OCI-LY7 (cell line): ENCODE measurements around the gene BRSK1. TPM values are rescaled to one million over a fixed set of nuclear protein-coding genes. Genes with fewer than 3 reads are reported as not detected.
A peak's percentile ranks its signal among the peaks of the same experiment; 100 is the strongest.

Source experiments
- BruUV-seq: library from RNA; stranded (reverse); fragments of 400-500 nt; replicated peaks from 2 replicates; lab custom pipeline; 2021; lab: Mats Ljungman, UMichigan
- CTCF ChIA-PET: fragments of 300-600 bp; sonication (Branson Sonifier 250); formaldehyde crosslinking; loops from one replicate; lab custom pipeline; 2022; ENCODE audit warnings: antibody characterized with exemption; ENCODE audit not compliant: unreplicated experiment; lab: Charles Lee
- POLR2A ChIA-PET: fragments of 300-600 bp; sonication (Branson Sonifier 250); formaldehyde crosslinking; loops from one replicate; lab custom pipeline; 2022; ENCODE audit warnings: antibody characterized with exemption; lab: Charles Lee
- DNase-seq: peaks from one replicate; pipeline ENCODE4 v3.0.0-alpha.2; 2015; ENCODE audit warnings: low spot score
- H2AFZ ChIP-seq: fragments of 200-600 bp; sonication (generic), shearing (Covaris generic); 2 replicates; pipeline ENCODE4 v1.6.1; 2014; ENCODE audit warnings: mild to moderate bottlenecking, antibody characterized with exemption, low read length, moderate library complexity
- H3K27ac ChIP-seq: fragments of 200-600 bp; sonication (generic); 2 replicates; pipeline ENCODE4 v1.5.1; 2014; ENCODE audit warnings: mixed run types, low read depth, mild to moderate bottlenecking, moderate library complexity, low read length, inconsistent platforms; ENCODE audit not compliant: poor library complexity, severe bottlenecking
- H3K36me3 ChIP-seq: fragments of 200-600 bp; sonication (generic); 2 replicates; pipeline ENCODE4 v1.6.1; 2014; ENCODE audit warnings: mild to moderate bottlenecking, antibody characterized with exemption, low read length, moderate library complexity, mixed read lengths; ENCODE audit not compliant: insufficient read depth
- H3K4me1 ChIP-seq: fragments of 200-600 bp; sonication (generic); 2 replicates; pipeline ENCODE4 v1.5.1; 2014; ENCODE audit warnings: mild to moderate bottlenecking, low read length; ENCODE audit not compliant: insufficient read depth, poor library complexity, severe bottlenecking
- H3K4me2 ChIP-seq: fragments of 200-600 bp; sonication (generic); 2 replicates; pipeline ENCODE4 v1.6.1; 2014; ENCODE audit warnings: mild to moderate bottlenecking, low read length
- H3K4me3 ChIP-seq: fragments of 200-600 bp; sonication (generic); 2 replicates; pipeline ENCODE4 v1.5.1; 2014; ENCODE audit warnings: mild to moderate bottlenecking, low read depth, low read length; ENCODE audit not compliant: poor library complexity, severe bottlenecking
- H3K79me2 ChIP-seq: fragments of 200-600 bp; sonication (generic); 2 replicates; pipeline ENCODE4 v1.6.1; 2016; ENCODE audit warnings: low read depth, mild to moderate bottlenecking, low read length, moderate library complexity, mixed read lengths; ENCODE audit not compliant: insufficient read depth
- H3K9me2 ChIP-seq: fragments of 200-600 bp; sonication (generic); 2 replicates; pipeline ENCODE4 v1.6.1; 2016; ENCODE audit warnings: mild to moderate bottlenecking, low read length, mixed read lengths; ENCODE audit not compliant: insufficient read depth
- H3K9me3 ChIP-seq: fragments of 200-600 bp; sonication (generic); 2 replicates; pipeline ENCODE4 v1.6.1; 2014; ENCODE audit warnings: mild to moderate bottlenecking, mixed run types, low read length, mixed read lengths
- H4K20me1 ChIP-seq: fragments of 200-600 bp; sonication (generic); 2 replicates; pipeline ENCODE4 v1.6.1; 2014; ENCODE audit warnings: mild to moderate bottlenecking, antibody characterized with exemption, low read length, moderate library complexity, mixed read lengths; ENCODE audit not compliant: insufficient read depth
- EZH2phosphoT487 ChIP-seq: fragments of 200-600 bp; sonication (generic); IDR thresholded peaks from 2 replicates; pipeline ENCODE4 v1.6.1; 2018; ENCODE audit warnings: low read depth, borderline replicate concordance, mild to moderate bottlenecking, mixed run types, antibody characterized with exemption, low read length, moderate library complexity, mixed read lengths
- intact Hi-C: fragments of 100-400 bp; cut with micrococcal nuclease; formaldehyde crosslinking; loops from one replicate; pipeline ENCODE4 v1.10.0; 2022; ENCODE audit not compliant: unreplicated experiment
- total RNA-seq, 2 experiments: library from RNA; depleted of rRNA in 1 of 2; stranded (reverse); fragments of >200 nt in 1 of 2; shearing (Covaris generic) in 1 of 2; gene quantifications; 2 replicates each; pipeline ENCODE4 v1.2.3, GENCODE V29; 2014 to 2022
- TF ChIP-seq, protein P1 (sequence below): fragments of 200-600 bp; sonication (generic); conservative IDR thresholded peaks from 2 replicates; pipeline ENCODE4 v1.5.1; 2014; ENCODE audit warnings: mild to moderate bottlenecking, antibody characterized with exemption, low read length, moderate library complexity, mixed read lengths

BRSK1 gene
- total RNA-seq, 2 experiments from 2014 or later: 16.1 to 23.9 TPM

GRCh38 chr19:55277494-55277893 is 6.3 kb upstream of the BRSK1 start:
- H3K27ac ChIP-seq: peak overlapping the region; percentile 93
- H3K4me3 ChIP-seq: peak overlapping the region; percentile 64
- POLR2A ChIA-PET: interaction anchor here (0.5 to 5.0 kb wide), 6 partner anchors 18 to 356 kb away, joined by 3 to 32 read pairs (median 4); partner anchors contain the start of gene PPP6R1
- no peaks in the 10 kb centered on the region for H3K9me3 ChIP-seq
- peaks cover 83% of the 10 kb centered on the region for H3K4me1 ChIP-seq
- no peak for DNase-seq
- no TSS peak for BruUV-seq
- no peak overlapping the region for H2AFZ ChIP-seq
- peaks cover 38% of the 10 kb centered on the region for H3K79me2 ChIP-seq
- no peaks in the 10 kb centered on the region for H4K20me1 ChIP-seq
- peaks cover 30% of the 10 kb centered on the region for H3K36me3 ChIP-seq
- intact Hi-C loops: no loop called here
- CTCF ChIA-PET: no interaction called here
- H3K4me2 ChIP-seq: peak overlapping the region; percentile 99
- TF ChIP-seq, protein P1, sequence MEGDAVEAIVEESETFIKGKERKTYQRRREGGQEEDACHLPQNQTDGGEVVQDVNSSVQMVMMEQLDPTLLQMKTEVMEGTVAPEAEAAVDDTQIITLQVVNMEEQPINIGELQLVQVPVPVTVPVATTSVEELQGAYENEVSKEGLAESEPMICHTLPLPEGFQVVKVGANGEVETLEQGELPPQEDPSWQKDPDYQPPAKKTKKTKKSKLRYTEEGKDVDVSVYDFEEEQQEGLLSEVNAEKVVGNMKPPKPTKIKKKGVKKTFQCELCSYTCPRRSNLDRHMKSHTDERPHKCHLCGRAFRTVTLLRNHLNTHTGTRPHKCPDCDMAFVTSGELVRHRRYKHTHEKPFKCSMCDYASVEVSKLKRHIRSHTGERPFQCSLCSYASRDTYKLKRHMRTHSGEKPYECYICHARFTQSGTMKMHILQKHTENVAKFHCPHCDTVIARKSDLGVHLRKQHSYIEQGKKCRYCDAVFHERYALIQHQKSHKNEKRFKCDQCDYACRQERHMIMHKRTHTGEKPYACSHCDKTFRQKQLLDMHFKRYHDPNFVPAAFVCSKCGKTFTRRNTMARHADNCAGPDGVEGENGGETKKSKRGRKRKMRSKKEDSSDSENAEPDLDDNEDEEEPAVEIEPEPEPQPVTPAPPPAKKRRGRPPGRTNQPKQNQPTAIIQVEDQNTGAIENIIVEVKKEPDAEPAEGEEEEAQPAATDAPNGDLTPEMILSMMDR: no peak
- no peak for TF ChIP-seq EZH2phosphoT487
- H3K9me2 ChIP-seq: no peaks in the 10 kb centered on the region

GRCh38 chr19:55278391-55279135 is 5.2 kb upstream of the BRSK1 start:
- TF ChIP-seq, protein P1: no peak
- no peak for TF ChIP-seq EZH2phosphoT487
- H3K4me2 ChIP-seq: peak overlapping the region; percentile 99
- no peaks in the 10 kb centered on the region for H3K9me3 ChIP-seq
- TSS peak; percentile 47 for BruUV-seq
- peaks cover 21% of the 10 kb centered on the region for H3K36me3 ChIP-seq
- peaks cover 37% of the 10 kb centered on the region for H3K79me2 ChIP-seq
- H2AFZ ChIP-seq: no peak overlapping the region
- intact Hi-C loops: no loop called here
- no peaks in the 10 kb centered on the region for H3K9me2 ChIP-seq
- H3K4me3 ChIP-seq: peak overlapping the region; percentile 95
- peak overlapping the region; percentile 93 for H3K27ac ChIP-seq
- DNase-seq: peak; percentile 38
- CTCF ChIA-PET: no interaction called here
- peaks cover 86% of the 10 kb centered on the region for H3K4me1 ChIP-seq
- POLR2A ChIA-PET: interaction anchor here (0.6 to 5.0 kb wide), 6 partner anchors 19 to 61 kb away, joined by 3 to 32 read pairs (median 4); partner anchors contain the start of genes KMT5C and PPP6R1
- H4K20me1 ChIP-seq: no peaks in the 10 kb centered on the region

GRCh38 chr19:55279340-55279739 is 4.5 kb upstream of the BRSK1 start:
- Histone ChIP-seq H3K27ac (peak overlapping the region; percentile 93), H3K4me3 (peak overlapping the region; percentile 95), H3K4me1 (peaks cover 79% of the 10 kb centered on the region), H3K79me2 (peaks cover 33% of the 10 kb centered on the region), H3K9me2 (no peaks in the 10 kb centered on the region), H4K20me1 (no peaks in the 10 kb centered on the region), H3K9me3 (no peaks in the 10 kb centered on the region), H3K36me3 (peaks cover 16% of the 10 kb centered on the region; the same call in 1 of the 2 replicates), H3K4me2 (peak overlapping the region; percentile 99), H2AFZ (no peak overlapping the region)
- no TSS peak for BruUV-seq
- TF ChIP-seq, protein P1: no peak
- TF ChIP-seq EZH2phosphoT487: no peak
- no peak for DNase-seq
- ChIA-PET POLR2A (no interaction called here), CTCF (no interaction called here)
- intact Hi-C loops: no loop called here
